Measurements from ENCODE around the gene PGPEP1. TPM values are rescaled to one million over a fixed set of nuclear protein-coding genes. Genes with fewer than 3 reads are reported as not detected.
A peak's percentile ranks its signal among the peaks of the same experiment; 100 is the strongest.

PGPEP1 gene
- total RNA-seq, 1 donor from 2014 or later, result 38.8 TPM

DNA sequence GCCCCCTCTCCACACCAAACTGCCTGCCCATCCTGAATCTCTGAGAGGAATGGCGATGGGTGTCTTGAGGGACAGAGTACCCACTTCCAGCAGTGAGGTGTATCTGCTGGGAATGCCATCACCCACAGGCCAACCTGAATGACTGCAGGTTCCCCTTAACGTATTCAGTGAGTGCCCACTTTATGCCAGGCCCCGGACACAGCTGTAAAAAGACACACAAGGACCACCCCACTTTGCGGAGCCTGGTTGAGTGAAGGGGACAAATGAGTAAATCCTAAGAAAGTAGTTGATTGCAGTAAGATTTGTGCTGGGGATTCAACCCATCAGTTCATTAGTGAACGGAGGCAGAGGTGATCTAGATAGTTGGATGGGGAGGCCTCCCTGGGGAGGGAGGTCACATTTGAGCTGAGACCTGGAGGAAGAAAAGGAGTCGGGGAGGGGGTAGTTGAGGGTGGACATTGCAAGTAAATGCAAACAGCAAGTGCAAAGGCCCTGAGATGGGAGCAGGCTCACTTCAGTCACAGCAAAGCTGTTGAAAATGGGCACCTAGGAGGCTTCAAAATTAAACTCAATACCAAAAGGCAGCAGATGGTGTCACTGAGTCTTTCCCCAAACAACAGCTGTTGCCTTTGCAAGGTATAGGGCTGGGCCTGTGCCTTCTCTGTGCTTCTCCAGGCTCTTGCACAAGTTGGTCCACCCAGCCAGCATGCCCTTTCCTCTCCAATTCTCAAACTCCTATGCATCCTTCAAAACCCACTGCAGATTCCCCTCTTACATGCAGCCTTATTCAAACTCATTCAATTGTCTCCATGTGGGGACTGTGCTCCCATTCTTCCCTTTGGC, 49.9 kb downstream of the PGPEP1 start:
- no peaks in the 10 kb centered on the region for H3K36me3 ChIP-seq
- no peak for DNase-seq
- no peak for TF ChIP-seq CTCF (IDR thresholded peaks at IDR 0.05; ENCODE audit: borderline replicate concordance)
- peaks cover 34% of the 10 kb centered on the region for H3K4me1 ChIP-seq
- intact Hi-C loops (cut with micrococcal nuclease), result no loop called here
- peaks cover 2% of the 10 kb centered on the region for H3K27me3 ChIP-seq (ENCODE audit: low read depth)
- H3K27ac ChIP-seq (replicated peaks), result no peak overlapping the region
- H3K9me3 ChIP-seq (replicated peaks), result peaks cover 4% of the 10 kb centered on the region
- no peak overlapping the region for H3K4me3 ChIP-seq

DNA sequence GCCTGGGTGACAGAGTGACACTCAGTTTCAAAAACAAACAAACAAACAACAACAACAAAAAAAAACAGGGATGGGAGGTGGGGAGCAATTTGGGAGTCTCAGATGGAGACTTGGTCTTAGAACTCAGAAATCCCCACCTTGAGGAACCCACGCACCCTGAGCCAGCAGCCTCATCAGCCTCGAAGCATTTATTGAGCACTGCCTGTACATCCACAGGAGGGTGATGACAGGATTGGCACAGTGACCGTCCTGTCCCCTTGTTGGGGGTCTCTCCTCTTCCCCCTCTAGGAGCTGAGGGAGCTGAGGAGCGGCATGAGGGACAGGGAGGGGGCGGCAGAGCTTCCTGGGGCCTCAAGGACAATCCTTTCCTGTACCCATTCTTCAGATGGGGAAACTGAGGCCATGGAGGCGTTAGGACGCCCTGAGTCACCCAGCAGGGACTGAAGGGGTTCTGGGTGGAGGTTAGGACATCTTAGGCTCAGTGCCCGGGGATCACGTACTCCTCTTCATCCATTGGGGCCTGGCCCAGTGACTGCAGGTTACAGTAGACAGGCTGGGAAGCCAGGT, 51.2 kb downstream of the PGPEP1 start:
- Histone ChIP-seq H3K36me3 (no peaks in the 10 kb centered on the region), H3K27me3 (ENCODE audit: low read depth) (peaks cover 6% of the 10 kb centered on the region), H3K27ac (replicated peaks) (no peak overlapping the region), H3K4me1 (peaks cover 30% of the 10 kb centered on the region), H3K9me3 (replicated peaks) (peaks cover 4% of the 10 kb centered on the region), H3K4me3 (no peak overlapping the region)
- intact Hi-C loops (cut with micrococcal nuclease), result no loop called here
- no peak for TF ChIP-seq CTCF (IDR thresholded peaks at IDR 0.05; ENCODE audit: borderline replicate concordance)
- DNase-seq, result no peak

GRCh38 chr19:18392417-18392816, 52.0 kb downstream of the PGPEP1 start:
- intact Hi-C loops (cut with micrococcal nuclease), result no loop called here
- Histone ChIP-seq H3K36me3 (no peaks in the 10 kb centered on the region), H3K4me1 (peaks cover 30% of the 10 kb centered on the region), H3K27me3 (ENCODE audit: low read depth) (peaks cover 14% of the 10 kb centered on the region), H3K9me3 (replicated peaks) (peaks cover 4% of the 10 kb centered on the region), H3K4me3 (peak overlapping the region; percentile 15), H3K27ac (replicated peaks) (peak overlapping the region; percentile 50)
- no peak for TF ChIP-seq CTCF (IDR thresholded peaks at IDR 0.05; ENCODE audit: borderline replicate concordance)
- peak; percentile 46 for DNase-seq

- intact Hi-C loops (cut with micrococcal nuclease), result no loop called here
- no peak for DNase-seq
- peaks cover 26% of the 10 kb centered on the region for H3K4me1 ChIP-seq
- H3K27me3 ChIP-seq (ENCODE audit: low read depth), result peaks cover 19% of the 10 kb centered on the region
- no peak for TF ChIP-seq CTCF (IDR thresholded peaks at IDR 0.05; ENCODE audit: borderline replicate concordance)
- peak overlapping the region; percentile 15 for H3K4me3 ChIP-seq
- H3K27ac ChIP-seq (replicated peaks), result peak overlapping the region; percentile 50
- H3K36me3 ChIP-seq, result no peaks in the 10 kb centered on the region
- H3K9me3 ChIP-seq (replicated peaks), result peaks cover 4% of the 10 kb centered on the region
Measured at GRCh38 chr19:18392926-18393325, 52.5 kb downstream of the PGPEP1 start.

GRCh38 chr19:18393836-18394235, 53.4 kb downstream of the PGPEP1 start:
- H3K36me3 ChIP-seq, result no peaks in the 10 kb centered on the region
- peak; percentile 54 for DNase-seq
- H3K27me3 ChIP-seq (ENCODE audit: low read depth), result peaks cover 23% of the 10 kb centered on the region
- H3K4me3 ChIP-seq, result peak overlapping the region; percentile 36
- H3K27ac ChIP-seq (replicated peaks), result no peak overlapping the region
- intact Hi-C loops (cut with micrococcal nuclease), result no loop called here
- TF ChIP-seq CTCF (IDR thresholded peaks at IDR 0.05; ENCODE audit: borderline replicate concordance), result no peak
- H3K4me1 ChIP-seq, result peaks cover 19% of the 10 kb centered on the region
- H3K9me3 ChIP-seq (replicated peaks), result peaks cover 4% of the 10 kb centered on the region
